Dermis blood vessel endothelial cell (primary cell): Measurements from ENCODE around the gene ACSBG1. TPM values are rescaled to one million over a fixed set of nuclear protein-coding genes. Genes with fewer than 3 reads are reported as not detected.
A peak's percentile ranks its signal among the peaks of the same experiment; 100 is the strongest.

Source experiments
- DNase-seq: peaks from one replicate; pipeline ENCODE4 v3.0.0; 2010
- total RNA-seq: library from RNA; depleted of rRNA; stranded (reverse); fragments of >200 nt; gene quantifications from 2 replicates; pipeline ENCODE4 v1.2.3, GENCODE V29; 2014

The ACSBG1 gene
- total RNA-seq, 1 donor from 2014 or later: not detected

DNA sequence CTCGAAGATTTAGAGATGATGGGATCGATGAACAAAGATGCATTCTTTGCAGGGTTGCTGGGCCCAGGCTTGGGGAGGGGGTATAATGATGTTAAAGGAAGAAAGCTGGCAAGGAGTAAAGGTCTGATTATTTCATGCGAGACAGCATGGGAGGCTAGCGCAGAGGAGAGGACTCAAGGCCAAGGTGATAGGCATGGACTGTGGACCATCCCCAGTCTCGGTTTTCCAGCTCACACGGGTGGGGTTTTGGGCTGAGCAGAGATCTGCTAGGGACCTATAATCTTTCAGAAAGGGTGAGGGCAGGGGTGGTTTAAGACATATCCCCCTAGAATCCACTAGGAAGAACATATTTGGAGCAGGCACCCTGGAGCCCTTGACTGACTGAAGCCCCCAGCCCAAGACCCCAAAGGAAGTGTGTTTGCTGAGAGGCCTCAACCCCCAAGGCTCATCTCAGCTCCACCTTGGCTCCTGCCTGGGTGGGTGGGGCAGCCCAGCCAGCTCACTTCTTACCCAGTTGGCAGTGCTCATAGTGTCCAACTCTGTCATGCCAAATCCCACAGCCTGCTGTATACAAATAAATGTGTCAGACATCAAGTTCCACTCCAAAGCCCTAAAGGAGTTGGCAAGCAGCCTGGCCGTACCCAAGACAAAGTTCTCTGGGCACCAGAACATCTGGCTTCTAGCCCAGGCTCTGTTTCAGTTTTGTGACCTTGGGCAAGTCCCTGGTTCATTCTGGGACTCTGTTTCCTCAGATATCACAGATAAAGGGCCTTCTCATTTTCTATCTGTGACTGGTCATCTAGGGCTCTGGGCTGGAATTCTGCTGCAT lies 17.9 kb downstream of the ACSBG1 start:
- no peak for DNase-seq

DNA sequence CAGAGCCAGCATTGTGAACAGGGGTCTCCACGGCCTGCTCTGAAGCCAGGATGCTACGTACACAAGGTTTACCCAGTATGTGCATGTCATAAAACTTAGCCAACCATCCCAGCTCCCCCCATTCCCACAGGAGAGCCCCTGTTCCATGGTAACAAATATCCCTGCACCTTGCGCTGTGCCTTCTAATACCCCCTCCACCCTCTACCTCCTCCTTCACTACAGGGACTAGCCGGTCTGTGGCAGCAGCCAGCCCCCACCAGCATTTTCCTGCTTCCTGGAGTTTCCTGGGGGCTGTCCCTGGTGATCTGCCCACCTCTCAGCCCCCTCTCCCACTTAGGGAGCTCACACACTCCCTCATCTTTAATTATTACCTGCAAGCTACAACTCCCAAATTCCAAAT lies 20.4 kb downstream of the ACSBG1 start:
- no peak for DNase-seq

DNA sequence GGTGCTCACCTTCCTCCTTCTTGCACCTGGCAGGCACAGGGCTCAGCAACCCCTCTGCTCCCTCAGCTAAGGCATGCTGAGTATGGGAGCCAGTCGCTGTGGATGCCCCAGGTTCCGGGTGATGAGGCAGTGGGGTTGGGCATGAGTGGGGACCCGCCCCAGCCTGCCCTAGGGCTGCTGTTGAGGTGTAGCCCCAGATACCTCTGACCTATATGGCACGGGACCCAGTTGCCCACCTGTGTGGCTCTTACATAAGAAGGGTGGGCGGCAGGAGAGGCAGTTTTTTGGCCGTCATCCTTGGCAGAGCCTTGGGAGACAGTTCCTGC lies 21.0 kb downstream of the ACSBG1 start:
- DNase-seq: no peak

DNA sequence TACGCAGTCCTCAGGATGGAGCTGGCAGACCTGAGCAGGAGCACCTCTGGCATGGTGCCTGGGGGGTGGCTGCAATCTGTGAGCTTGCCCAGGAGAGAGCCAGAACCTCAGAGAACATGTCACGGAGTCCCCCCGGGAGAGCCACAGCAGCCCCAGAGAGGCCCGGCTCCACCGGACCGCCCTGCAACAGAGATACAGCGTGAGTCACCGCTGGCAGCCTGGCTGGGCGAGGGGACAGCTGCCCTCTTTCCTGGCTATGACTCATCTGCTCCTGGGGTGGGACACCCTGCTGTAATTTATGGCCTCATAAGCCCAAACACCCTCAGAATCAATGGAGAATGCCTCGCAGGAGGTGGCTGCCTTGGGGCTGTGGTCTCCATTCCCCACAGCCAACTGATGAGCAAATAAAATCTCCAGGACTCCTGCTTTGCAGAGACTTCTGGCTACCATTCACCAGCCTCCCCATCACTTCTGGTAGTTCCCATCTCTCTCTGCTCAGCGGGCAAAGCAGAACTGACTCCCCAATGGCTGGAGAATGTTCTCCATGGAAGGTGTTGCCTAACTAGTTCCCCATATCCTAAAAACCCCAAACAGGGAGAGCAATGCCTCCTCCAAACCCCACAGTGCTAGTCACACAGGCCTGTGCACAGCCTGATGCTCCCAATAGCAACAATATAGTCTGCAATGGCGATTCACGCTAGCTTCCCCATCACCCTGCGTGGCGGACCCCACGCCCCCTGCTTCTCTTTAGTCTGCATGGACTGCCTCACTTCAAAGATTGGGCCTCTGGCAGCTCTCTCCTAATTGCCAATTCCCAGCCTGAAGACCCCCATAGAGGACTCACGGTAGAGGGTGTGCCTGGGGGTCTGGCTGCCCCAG lies 21.6 kb downstream of the ACSBG1 start:
- DNase-seq: peak; percentile 60

DNA sequence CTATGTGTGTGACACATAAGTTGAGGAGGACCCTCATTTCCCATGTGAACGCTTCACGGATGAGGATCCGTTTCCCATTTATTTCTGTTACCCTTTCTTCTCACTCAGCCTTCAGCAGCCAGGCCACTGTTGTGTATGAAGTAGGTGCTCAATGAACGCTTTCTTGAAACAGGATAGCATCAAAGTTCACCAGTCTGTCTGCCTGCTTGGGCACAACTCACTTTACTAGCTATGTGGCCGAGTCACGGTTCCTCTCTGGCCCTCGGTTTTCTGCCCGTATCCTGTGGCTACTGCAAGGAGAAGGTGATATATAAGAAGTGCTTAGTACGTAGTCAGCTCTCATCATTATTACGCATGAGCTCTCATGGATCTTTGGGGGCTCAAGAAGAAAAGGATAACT lies 22.4 kb downstream of the ACSBG1 start:
- DNase-seq: no peak

DNA sequence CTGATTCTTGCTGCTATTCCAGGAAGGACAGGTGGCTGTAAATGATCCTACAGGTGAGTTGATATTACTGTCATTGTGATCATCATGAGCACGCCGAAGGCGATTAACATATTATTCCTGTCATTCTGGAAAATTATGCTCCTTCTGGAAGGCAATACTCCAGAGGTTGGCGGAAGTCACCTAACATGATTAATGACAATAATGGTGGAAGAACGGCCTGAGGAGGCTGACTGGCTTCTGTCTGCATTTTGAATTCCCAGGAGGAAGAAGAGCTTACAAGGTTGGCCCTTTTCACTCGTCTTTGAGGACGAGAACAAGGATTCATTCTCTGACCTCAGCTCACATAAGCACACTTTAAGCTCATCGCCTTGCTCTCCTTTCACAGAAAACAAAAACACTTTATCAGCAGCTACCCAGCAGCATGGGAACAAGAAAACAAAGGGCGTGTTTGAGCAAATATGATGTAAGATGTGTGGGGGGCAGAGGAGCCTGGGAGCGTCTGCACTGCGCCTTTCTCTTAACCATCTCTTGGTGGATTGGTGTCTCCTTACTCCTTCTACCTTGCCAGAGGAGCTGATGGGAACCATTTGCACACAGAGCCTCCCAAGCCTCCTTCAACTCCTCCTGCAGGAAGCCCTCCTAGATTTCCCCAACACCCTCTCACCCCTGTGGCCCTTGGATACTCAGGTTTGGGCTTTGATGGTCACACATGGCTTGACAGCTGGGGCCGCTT lies 23.0 kb downstream of the ACSBG1 start:
- DNase-seq: no peak

DNA sequence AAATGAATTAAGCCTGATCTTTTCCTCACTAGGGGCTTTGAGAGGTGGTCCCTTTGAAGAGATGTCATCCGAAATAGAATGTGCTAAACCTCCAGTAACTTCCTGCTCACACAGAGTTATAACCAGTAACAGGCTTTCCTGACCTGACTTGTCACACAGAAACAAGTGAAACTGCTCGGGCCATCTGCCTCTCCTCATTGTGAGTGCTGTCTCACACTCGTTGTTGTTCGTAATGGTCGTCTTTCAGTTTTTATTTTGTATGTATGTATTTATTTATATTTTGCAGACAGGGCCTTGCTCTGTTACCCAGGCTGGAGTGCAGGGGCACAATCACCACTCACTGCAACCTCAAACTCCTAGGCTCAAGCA lies 24.0 kb downstream of the ACSBG1 start:
- no peak for DNase-seq

DNA sequence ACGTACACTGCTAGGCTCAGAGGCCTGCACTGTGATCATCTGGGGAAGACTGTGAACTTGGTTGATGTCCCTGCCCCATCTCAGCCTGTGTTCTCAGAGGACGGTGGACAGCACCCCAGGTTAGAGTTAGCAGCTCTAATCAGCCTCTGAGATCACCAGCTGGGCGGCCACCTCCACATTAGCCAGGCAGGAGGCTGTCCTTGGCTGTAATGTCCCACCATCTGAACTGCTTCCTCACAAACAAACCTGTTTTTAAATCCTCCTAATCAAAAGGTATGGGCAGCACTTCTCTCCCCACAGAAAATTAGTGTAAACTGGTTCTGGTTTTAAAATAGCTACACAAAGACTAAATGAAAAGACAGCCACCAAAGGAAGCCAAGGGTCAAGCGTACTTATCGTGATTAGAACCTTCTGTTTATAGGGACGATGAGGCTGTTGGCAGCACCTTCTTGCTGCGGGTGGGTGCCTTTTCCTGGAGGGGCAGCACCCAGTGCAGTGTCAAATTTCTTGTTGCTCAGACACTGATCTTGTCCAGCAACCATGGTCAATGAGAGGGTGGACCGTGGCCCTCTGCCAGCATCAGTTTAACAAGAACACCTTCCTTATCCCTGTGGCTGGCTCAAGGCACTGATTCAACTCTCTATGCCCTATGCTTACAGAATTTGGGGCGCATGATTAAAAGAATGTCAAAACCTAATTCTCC lies 24.6 kb downstream of the ACSBG1 start:
- DNase-seq: no peak

DNA sequence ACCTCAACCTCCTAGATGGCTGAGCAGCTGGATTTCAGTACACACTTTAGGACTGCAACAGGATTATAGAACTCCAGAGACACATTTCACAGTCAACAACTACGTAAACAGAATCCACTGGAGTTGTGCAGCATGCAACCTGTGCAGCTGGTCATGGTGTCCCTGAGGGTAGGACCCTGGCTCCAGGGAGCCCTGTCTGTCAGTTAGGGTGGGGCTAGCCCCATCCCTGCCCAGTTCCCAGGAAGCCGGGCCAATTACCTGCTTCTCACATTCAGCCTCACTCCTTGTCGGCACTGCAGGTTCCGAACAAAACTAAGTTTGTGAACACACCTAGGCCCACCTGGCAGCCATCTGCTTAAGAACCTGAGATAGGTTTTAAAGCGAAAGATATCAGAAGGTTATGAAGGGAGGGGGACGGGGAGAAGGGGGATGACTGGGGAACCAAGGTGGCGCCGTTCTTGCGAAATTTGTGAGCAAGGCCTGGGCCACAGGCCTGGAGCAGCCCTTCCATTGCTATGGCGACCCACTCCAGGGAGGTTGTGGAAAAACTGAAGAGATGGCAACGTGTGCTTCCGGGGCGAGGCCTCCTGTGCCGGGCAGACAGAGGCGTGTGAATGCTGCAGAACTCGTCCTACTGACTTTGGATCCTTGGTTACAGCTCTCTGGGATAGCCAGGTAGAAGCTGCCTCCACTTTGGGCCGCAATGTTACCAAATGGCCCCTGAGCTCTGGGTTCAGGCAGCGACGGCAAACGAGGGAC lies 25.3 kb downstream of the ACSBG1 start:
- DNase-seq: no peak

DNA sequence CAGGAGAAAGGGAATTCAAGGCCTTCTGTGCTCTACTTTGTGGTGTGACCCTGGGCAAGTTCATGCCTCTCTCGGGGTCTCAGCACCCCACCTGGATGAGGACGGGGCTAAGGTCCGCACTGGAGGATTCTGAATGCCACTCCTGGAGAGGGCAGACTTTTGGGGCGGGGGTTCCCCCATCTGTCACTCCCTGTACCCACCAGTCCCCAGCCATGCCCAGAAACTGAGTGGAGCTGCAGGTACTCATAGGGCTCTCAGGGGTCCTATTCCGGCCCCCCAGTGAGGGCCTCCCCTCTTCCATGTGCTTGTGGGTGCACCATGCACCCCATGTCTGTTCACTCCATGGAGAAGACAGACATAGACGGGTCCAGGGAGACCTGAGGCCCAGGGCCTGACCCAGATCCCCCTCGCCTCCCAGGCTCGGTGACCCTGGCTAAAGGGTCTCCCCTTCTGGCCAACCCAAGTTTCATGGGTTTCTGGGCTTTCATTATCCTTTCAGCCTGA lies 26.0 kb downstream of the ACSBG1 start:
- no peak for DNase-seq

DNA sequence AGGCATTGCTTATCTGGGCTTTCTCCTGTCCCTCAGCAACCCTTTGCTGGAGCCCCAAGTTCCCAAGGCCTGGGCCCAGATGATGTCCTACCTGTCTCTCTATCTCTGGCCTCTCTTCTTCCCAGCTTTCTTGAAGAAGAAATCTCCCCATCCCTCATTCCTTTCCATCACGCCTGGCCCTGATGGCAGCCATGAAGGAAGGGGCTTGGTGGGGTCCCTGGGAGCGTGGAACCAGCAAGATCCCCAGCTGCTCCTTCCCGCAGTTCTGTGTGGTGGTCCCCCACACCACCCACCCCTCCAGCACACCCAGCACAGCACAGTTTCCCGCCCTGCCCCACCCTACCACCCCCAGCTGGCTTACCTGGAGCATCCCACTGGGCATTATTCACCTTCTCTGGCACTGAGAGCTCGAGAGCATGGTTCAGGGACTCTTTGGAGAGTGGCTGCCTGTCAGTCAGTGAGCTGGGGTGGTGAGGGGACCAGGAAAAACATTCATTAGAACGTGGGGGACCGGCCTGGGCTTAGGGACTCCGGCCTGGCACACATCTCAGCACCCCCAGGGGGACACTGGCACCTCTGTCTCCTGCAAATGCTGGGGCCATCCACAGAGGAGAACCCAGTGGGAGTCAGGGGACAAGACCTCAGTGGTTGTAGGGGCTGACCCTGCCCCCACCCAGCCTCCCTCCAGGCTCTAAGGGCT lies 26.6 kb downstream of the ACSBG1 start:
- no peak for DNase-seq

DNA sequence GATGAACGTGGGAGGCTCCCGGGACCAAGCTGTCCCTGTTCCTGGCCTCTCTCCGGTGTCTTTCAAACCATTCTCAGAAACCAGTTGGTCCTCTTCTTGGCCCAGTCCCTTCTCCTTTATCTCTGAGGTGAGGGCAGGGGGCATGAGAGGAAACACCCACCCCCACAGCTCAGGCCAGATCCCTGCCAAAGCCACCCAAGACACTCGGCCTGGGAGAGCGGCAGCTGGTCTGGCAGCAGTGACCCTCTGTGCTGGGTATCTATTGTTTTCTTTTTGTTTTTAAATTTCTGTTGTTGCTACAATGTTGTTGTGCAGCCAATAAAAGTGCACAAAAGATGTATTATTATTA lies 27.3 kb downstream of the ACSBG1 start:
- DNase-seq: no peak

DNA sequence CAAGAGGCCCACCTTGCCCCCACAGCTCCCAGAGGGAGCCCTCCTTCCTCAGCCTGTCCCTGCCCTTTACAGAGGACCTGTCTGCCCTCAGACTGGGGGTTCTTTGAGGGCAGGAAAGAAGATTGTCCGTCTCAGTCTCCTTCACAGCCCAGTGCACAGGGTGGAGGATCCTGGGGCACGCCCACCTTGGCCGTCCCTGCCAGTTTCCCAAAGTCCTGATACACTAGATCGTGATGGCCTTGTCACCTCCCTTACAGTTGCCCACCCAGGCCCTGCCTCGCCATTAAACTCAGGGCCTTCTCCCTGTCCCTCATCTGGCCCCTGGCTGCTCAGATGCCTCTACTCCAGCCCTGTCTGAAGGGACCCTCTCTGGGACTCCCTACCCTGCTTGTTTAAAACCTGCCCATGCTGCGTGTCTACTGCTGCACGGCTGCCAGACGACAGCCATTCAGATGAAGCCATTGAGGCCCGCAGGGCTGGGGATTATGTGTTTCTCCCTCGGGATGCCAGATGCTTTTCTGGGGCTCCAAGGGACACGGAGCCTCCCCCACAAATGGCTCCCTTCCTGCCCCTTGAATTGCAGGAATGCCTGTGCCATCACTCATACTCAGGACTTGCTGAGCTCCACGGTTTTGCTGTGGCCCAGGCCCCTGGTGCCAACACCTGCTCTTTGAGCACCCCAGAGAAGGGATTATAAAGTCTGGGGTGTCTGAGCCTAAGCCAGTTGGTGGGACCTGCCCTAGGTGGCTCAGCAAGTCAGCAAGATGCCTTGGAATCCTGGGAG lies 27.8 kb downstream of the ACSBG1 start:
- DNase-seq: no peak

DNA sequence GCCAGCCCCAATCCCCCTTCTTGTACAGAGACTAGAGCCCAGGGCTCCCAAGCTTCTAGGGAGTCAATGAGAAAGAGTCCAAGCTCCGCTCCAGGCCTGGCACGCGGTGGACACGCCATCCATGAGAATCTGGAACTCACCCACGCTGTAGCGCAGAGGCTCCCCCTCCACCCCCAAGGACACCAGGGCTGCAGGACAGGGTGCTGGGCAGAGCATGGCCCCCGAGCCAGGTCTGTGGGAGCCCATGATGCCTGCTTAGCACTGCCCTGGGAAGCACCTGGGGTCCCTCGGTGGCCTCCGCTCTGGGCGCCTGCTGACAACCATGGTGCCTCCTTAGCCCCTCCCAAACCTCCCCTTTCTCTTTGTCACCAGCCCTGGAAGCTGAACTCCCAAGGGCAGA lies 28.5 kb downstream of the ACSBG1 start:
- no peak for DNase-seq

DNA sequence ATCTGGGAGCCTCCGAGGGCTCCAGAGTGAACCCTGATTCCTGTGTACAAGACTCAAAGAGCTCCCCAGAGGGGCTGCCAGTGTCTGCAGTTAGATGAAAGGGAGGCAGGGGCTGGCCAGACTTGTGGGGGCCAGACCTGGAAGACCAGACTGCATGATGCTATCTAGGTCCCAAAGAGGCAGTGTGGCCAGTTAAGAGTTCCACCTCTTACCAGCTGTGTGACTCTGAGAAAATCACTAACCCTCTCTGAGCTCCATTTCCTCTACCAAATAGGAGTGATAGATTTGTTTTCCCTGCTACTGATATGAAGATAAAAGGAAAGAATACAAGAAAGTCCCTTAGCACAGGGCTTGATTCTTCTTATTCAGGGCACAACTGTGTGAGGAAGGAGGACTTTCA lies 29.0 kb downstream of the ACSBG1 start:
- no peak for DNase-seq

DNA sequence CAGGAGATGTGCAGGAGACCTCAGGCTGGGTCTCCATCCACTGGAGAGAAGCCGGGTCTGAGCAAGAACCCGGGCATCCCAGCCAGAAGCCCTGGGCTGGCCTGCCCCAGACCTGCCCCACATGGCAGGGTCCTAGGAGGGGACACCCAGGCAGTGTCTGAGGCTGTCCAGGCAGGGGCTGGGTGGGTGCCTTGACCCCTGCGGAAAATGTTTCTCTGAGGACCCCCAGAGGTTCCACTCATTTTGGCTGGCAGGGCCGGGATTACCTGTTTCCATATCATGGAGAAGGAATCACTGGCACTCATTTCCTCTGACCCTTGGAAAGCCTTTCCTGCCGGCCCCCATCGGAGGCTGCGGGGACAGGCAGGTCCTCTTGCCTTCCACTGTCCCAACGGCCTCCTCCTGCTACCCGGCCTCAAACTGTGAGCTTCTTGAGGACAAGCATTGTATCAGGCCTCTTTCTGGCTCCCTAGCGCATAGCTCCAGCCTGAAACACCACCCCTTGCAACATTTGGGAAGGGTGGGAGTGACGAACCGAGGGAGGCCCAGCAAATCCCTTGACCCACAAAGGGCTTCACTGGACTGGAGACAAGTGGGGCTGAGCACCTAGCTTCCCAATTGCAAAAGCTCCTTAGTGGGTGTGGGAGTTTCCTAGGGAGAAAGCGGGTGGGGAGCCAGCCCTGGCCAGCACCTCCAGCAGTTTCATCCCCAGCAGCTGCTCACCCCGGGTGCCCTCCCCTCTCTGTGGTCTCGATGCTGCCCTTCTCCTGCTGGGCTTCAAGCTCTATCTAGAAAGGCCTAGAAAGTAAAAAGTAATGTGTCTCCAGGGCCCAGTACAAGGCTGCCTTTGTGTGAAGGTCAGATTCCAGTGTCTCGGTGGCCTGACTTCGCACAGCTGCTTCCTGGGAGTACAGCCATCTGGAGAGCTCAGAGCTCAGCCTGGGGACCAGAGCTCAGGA lies 29.7 kb downstream of the ACSBG1 start:
- DNase-seq: no peak

DNA sequence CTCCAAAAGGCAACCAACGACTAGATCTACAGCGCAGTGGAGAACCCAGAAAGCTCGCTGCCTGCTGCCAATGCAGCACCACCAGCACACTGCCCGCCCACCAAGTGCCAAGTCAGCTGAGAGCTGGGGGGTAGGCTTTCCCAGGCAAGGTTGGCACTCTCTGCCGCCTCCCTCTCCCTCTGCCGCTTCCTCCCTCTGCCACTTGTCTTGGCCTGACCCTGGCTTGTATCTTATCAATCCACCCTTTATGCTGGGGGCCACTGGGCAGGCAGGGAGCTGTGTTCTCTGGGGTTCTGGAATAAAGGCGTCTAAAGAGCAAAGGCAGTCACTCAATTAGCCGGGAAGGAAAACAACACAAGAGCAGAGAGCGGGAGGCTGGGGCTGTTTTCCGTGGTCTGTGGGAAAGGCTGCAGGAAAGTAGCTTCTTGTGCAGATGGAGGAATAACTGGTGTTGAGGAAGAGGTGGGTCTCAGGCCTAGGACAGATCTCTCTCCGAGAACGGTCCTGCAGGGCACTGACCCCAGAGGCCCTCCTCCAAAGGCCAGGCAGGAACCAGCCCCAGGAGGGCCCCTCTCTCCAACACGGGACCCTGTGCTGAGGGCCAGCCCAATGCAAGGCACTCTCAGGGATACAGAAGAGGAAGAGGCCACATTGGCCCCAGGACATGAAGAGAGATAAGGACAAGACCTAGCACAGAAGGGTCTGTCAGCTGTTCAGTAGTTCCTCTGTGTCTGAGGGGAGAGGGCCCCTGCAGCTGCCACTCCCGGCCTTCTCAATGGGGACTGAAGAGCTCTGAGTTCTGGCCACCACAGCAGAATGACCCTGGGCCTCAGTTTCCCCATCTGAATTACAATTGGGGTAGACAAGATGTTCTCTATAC lies 30.8 kb downstream of the ACSBG1 start:
- DNase-seq: no peak
